HG02623 (cell line): ENCODE data around the gene MCC.

Experiments used
- ATAC-seq: cut with Tn5 transposase; IDR thresholded peaks from one replicate; pipeline ENCODE4 v1.9.1; 2021; ENCODE audit warnings: moderate library complexity; ENCODE audit not compliant: unreplicated experiment

MCC gene

GRCh38 chr5:113122053-113122452, 366.2 kb downstream of the MCC start:
- no peak for ATAC-seq

GRCh38 chr5:113119246-113119924, 368.9 kb downstream of the MCC start:
- no peak for ATAC-seq

DNA sequence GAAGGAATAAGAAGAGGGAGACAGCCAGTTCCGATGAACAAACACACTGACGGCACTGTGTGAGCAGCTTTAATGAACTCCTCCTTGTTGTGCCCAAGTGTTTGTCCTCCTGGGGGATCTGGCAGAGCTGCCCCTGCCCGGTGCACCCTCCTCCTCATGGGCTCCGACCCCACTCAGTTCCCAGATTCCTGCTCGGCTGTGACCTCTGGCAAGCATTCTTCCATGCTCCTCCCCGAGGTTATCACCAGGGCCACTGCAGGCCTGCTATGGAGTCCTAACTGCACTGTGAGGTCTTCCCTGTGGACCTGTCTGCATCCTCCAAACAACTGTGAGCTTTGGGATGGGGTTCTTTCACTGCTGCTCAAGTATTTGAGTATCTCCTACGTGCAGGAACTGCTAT, 369.5 kb downstream of the MCC start:
- ATAC-seq: no peak

GRCh38 chr5:113118298-113118697, 370.0 kb downstream of the MCC start:
- ATAC-seq: no peak

- no peak for ATAC-seq
Measured at GRCh38 chr5:113117543-113118115, 370.6 kb downstream of the MCC start.

DNA sequence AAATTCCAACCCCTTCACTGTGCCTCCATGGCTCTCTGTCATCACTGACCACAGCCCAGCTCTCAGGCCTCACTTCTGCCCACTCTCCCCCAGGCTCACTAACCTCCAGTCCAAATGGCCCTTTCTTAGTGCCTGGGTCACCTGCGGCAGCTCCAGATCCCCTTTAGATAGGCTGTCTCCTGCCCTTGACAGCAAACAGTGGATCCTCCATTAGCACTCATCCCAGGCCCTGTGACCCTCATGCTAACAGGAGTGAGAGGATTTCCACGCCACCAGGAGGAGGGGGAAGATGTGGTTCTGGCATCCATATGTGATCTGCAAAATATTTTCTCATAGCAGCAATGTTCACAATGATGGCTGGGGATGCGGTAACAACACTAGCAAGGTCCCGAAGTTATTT, 372.3 kb downstream of the MCC start:
- no peak for ATAC-seq

DNA sequence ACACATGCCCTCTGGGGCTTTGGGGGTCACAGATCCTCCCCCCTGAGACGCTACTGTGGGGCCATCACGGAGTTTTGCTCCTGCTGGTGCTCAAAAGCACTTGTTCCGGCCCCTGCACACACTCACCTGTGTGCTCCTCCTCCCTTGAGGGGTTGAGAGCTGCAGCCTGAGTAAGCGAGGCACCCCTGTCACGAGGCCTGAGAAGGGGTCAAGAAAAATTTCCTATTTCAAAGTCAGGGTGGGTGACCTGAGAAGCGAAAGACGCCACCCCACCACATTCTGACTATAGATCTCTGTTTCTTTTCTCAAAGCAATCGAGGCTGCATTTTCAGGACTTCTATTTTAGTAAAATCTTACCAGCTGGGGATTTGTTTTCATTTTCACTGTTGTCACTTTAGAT, 373.2 kb downstream of the MCC start:
- ATAC-seq: no peak

GRCh38 chr5:113114559-113114958, 373.7 kb downstream of the MCC start:
- no peak for ATAC-seq

DNA sequence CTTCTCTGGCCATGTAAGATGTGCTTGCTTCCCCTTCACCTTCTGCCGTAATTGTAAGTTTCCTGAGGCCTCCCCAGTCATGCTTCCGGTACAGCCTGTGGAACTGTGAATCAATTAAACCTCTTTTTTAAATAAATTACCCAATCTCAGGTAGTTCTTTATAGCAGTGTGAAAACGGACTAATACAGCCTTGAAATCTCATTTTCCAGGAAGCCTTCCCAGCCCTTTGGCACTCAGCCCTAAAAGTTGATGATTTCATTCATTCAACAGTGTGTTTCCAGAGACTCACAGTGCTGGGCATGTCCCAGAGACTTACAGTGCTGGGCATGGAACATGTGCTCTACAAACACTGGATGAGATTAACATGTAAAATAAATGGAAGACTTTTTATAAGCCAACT, 375.8 kb downstream of the MCC start:
- ATAC-seq: no peak

GRCh38 chr5:113110117-113110516, 378.1 kb downstream of the MCC start:
- ATAC-seq: no peak

DNA sequence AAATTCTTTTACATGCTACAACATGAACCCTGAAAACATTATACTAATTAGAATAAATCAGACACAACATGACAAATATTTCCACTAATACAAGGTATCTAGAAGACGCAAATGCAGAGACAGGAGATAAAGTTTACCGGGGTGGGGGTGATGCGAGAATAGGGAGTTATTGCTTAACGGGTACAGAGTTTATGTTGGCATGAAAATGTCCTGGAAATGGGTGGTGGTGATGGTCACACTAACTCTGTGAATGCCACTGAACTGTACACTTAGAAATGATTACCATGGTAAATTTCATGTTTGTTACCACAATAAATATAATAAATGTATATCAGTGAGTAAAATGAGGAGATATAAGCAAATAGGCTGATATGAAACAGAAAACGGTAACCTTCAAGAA, 378.9 kb downstream of the MCC start:
- no peak for ATAC-seq

GRCh38 chr5:113108485-113108884, 379.8 kb downstream of the MCC start:
- no peak for ATAC-seq

GRCh38 chr5:113106821-113107220, 381.4 kb downstream of the MCC start:
- no peak for ATAC-seq

DNA sequence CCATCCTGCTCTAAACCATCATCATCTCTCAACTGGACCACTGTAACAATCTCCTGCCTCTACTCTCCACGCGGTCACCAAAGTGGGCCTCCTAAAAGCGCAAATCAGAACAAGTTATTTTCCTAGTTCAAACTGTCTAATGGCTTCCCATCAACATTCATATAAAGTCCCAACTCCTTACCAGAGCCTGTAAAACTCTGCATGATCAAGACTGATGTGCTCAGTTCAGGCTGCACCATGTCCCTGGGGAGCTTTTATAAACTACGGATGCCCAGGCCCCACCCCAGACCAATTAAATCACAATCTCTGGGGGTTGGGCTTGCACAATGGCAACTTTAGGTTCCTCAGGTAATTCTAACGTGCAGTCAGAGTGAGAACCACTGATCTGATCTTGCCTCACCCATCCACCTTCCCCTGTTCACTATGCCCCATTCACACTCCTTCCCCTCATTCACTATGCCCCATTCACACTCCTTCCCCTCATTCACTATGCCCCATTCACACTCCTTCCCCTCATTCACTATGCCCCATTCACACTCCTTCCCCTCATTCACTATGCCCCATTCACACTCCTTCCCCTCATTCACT, 382.5 kb downstream of the MCC start:
- no peak for ATAC-seq

- ATAC-seq: no peak
Measured at GRCh38 chr5:113103330-113103729, 384.9 kb downstream of the MCC start.

DNA sequence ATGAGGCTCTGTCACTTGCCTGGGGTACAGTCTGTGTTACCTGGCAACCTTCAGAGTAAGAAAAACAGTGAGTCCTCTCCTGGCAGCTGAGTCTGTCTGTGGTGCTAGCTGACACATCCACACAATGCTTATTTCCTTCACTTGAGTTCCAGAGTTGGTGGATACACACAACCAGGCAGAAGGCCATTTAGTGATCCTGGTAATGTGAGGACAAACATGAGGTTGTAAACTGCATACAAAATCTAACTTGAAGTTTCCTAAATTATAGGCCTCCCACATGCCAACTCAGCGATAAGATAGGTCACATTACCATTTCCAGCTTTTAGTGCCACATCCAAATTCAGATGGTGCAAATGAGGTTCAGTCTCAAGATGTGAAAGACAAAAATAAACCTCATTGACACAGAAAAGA, 386.1 kb downstream of the MCC start:
- ATAC-seq: no peak

- ATAC-seq: no peak
Measured at GRCh38 chr5:113100981-113101380, 387.3 kb downstream of the MCC start.

GRCh38 chr5:113099822-113100221, 388.4 kb downstream of the MCC start:
- ATAC-seq: no peak

DNA sequence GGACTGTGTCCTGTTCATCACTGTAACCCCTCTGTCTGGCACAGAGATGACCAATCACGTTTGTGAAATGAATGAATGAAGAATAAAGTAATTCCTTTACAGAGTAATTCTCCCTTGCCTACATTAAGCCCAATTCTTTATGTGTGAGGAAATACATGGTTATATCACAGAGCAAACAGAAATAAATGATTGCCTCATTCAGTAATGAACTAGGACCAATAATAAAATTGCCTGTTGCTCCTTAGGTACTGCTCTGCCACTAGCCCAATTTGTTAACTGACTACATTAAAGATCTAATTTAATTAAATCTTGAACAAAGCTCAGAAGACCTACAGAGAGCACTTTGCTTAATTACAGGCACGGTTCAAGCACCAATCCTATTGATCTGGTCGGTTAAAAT, 389.9 kb downstream of the MCC start:
- ATAC-seq: no peak

- no peak for ATAC-seq
Measured at GRCh38 chr5:113095831-113096230, 392.4 kb downstream of the MCC start.

GRCh38 chr5:113093558-113093957, 394.7 kb downstream of the MCC start:
- no peak for ATAC-seq

DNA sequence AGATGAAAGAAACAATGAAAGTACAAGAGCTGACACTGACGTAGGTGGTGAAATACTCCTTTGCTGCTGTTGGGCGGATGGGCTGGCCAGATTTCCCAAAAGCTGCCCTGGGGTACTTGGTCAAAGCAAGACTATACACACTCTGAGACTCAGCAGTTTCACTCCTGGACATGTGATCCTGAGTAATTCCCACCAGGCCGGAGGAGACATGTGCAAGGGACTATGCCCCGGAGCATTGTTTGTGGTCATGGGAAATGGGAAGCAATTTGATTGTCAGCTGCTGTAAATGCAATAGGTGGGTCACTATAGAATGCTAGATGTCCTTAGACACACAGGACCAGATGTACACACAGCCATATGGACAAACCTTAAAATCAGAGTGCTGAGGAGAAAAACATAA, 395.6 kb downstream of the MCC start:
- ATAC-seq: no peak

GRCh38 chr5:113091622-113092021, 396.6 kb downstream of the MCC start:
- no peak for ATAC-seq
